NCI-H774 (cell line): ENCODE data around the gene HHAT.
A peak's percentile ranks its signal among the peaks of the same experiment; 100 is the strongest.

Source experiments
- DNase-seq: peaks from one replicate; lab custom pipeline; 2025; lab: John Stamatoyannopoulos, UW

HHAT gene

GRCh38 chr1:210440081-210440480 lies 111.4 kb downstream of the HHAT start:
- DNase-seq = no peak

- no peak for DNase-seq
Measured at GRCh38 chr1:210441028-210441427, 112.3 kb downstream of the HHAT start.

GRCh38 chr1:210445485-210445884 lies 116.8 kb downstream of the HHAT start:
- no peak for DNase-seq

GRCh38 chr1:210445931-210446330 lies 117.2 kb downstream of the HHAT start:
- no peak for DNase-seq

GRCh38 chr1:210446479-210446878 lies 117.8 kb downstream of the HHAT start:
- DNase-seq = no peak

GRCh38 chr1:210447456-210448057 lies 118.9 kb downstream of the HHAT start:
- no peak for DNase-seq

GRCh38 chr1:210448297-210448892 lies 119.7 kb downstream of the HHAT start:
- peak; percentile 48 for DNase-seq

GRCh38 chr1:210455840-210456603 lies 127.3 kb downstream of the HHAT start:
- DNase-seq = no peak

GRCh38 chr1:210456731-210457255 lies 128.1 kb downstream of the HHAT start:
- DNase-seq = no peak

GRCh38 chr1:210457568-210457967 lies 128.9 kb downstream of the HHAT start:
- DNase-seq = no peak

- DNase-seq = peak; percentile 93
Measured at GRCh38 chr1:210464519-210465039, 135.9 kb downstream of the HHAT start.

- no peak for DNase-seq
Measured at GRCh38 chr1:210465150-210465549, 136.4 kb downstream of the HHAT start.

GRCh38 chr1:210467440-210468043 lies 138.8 kb downstream of the HHAT start:
- no peak for DNase-seq

- DNase-seq = no peak
Measured at GRCh38 chr1:210469441-210469840, 140.7 kb downstream of the HHAT start.

GRCh38 chr1:210475321-210475720 lies 146.6 kb downstream of the HHAT start:
- no peak for DNase-seq

GRCh38 chr1:210475806-210476205 lies 147.1 kb downstream of the HHAT start:
- no peak for DNase-seq

GRCh38 chr1:210476730-210477129 lies 148.0 kb downstream of the HHAT start:
- DNase-seq = no peak

GRCh38 chr1:210477328-210477924 lies 148.7 kb downstream of the HHAT start:
- DNase-seq = no peak

GRCh38 chr1:210478820-210479219 lies 150.1 kb downstream of the HHAT start:
- no peak for DNase-seq

GRCh38 chr1:210482491-210482890 lies 153.8 kb downstream of the HHAT start:
- DNase-seq = no peak

GRCh38 chr1:210482945-210483617 lies 154.4 kb downstream of the HHAT start:
- no peak for DNase-seq
